Measurements from ENCODE around the gene STAT6. TPM values are rescaled to one million over a fixed set of nuclear protein-coding genes. Genes with fewer than 3 reads are reported as not detected.

The STAT6 gene
- total and polyA plus RNA-seq, 10 of the 15 experiments (the other 5 are each of a cell fraction or from before 2014, with no cell fraction given): 14.2 to 176 (median 89.6) TPM

GRCh38 chr12:57135527-57136326 lies 24.6 kb upstream of the STAT6 start:
- BruUV-seq (replicated peaks): no TSS peak
- ChIA-PET CTCF (interaction anchor here (1.6 kb wide), 1 partner anchor 38 kb away, joined by 4 read pairs; no protein-coding TSS in a partner anchor), SMC1A (ENCODE audit: uncharacterized antibody, unreplicated experiment) (no interaction called here), RAD21 (ENCODE audit: unreplicated experiment) (no interaction called here), POLR2A (no interaction called here)
- Histone ChIP-seq H3K4me2 (ENCODE audit: control insufficient read depth, insufficient read depth) (no peak overlapping the region), H3K79me2 (ENCODE audit: control insufficient read depth, insufficient read depth, low read length) (no peaks in the 10 kb centered on the region), H4K20me1 (ENCODE audit: control insufficient read depth, insufficient read depth) (no peaks in the 10 kb centered on the region), H2AFZ (ENCODE audit: control insufficient read depth, low read depth, low read length) (no peak overlapping the region), H3K36me3 (ENCODE audit: control insufficient read depth in 2 of 2, insufficient read depth in 2 of 2, low read length in 1 of 2) (no peaks in the 10 kb centered on the region), H3K9ac (ENCODE audit: control insufficient read depth, insufficient read depth, low read length) (no peak overlapping the region), H3K9me3 (replicated peaks; ENCODE audit: control insufficient read depth, insufficient read depth, low read length) (no peaks in the 10 kb centered on the region), H3K27me3 (replicated peaks in 1 of 2; ENCODE audit: control insufficient read depth in 2 of 2, insufficient read depth in 2 of 2, low read length in 1 of 2) (no peaks in the 10 kb centered on the region; a peak in 3 of 4 replicates), H3K4me1 (ENCODE audit: control insufficient read depth, insufficient read depth, low read length) (peaks cover 3% of the 10 kb centered on the region; the same call in 1 of the 2 replicates), H3K27ac (ENCODE audit: control insufficient read depth, insufficient read depth) (no peak overlapping the region), H3K4me3 (no peak overlapping the region)
- in situ Hi-C loops (cut with MboI): no loop called here
- TF ChIP-seq IKZF2 (IDR thresholded peaks at IDR 0.05) (no peak), PKNOX1 (IDR thresholded peaks at IDR 0.05) (no peak), PAX8 (IDR thresholded peaks at IDR 0.05) (no peak), SMAD5 (IDR thresholded peaks at IDR 0.05; ENCODE audit: low read depth) (no peak), NBN (IDR thresholded peaks at IDR 0.05) (no peak), HDAC6 (IDR thresholded peaks at IDR 0.05; ENCODE audit: unreplicated experiment) (no peak), USF2 (IDR thresholded peaks at IDR 0.05; ENCODE audit: borderline replicate concordance, low read depth, low read length) (no peak), CEBPZ (IDR thresholded peaks at IDR 0.05; ENCODE audit: low read depth, low read length) (no peak), TCF3 (IDR thresholded peaks at IDR 0.05; ENCODE audit: borderline replicate concordance, insufficient read depth, low read depth, low read length) (no peak), RAD21 (IDR thresholded peaks at IDR 0.05; ENCODE audit: insufficient read depth, low read depth, low read length) (no peak), EGR1 (IDR thresholded peaks at IDR 0.05; ENCODE audit: borderline replicate concordance in 1 of 2, low read depth in 2 of 2, low read length in 2 of 2) (no peak)
- intact Hi-C loops (cut with micrococcal nuclease; ENCODE audit: unreplicated experiment): no loop called here
- no peak for FAIRE-seq
- ATAC-seq: no peak
- 52% methylated on average over 14 of the region's 18 CpGs for WGBS (ENCODE audit: insufficient coverage, insufficient replicate concordance, low lambda C conversion rate, missing lambda C conversion rate)
- no peak for DNase-seq (ENCODE audit: low read depth, low spot score)
